Skeletal muscle satellite cell (primary cell): ENCODE measurements around the gene MYLK3.

Source experiments
- H3K27me3 ChIP-seq: 2 replicates; pipeline ENCODE4 v1.7.0; 2013; ENCODE audit warnings: low read length; ENCODE audit not compliant: control insufficient read depth, insufficient read depth
- H3K36me3 ChIP-seq: 2 replicates; pipeline ENCODE4 v1.7.0; 2013; ENCODE audit warnings: mild to moderate bottlenecking, control low read depth, low read length; ENCODE audit not compliant: insufficient read depth
- H3K4me1 ChIP-seq: 2 replicates; pipeline ENCODE4 v1.7.0; 2013; ENCODE audit warnings: low read length; ENCODE audit not compliant: control insufficient read depth, insufficient read depth
- H3K4me2 ChIP-seq: 2 replicates; pipeline ENCODE4 v1.7.0; 2013; ENCODE audit warnings: mild to moderate bottlenecking, low read length
- H3K4me3 ChIP-seq: 2 replicates; pipeline ENCODE4 v1.7.0; 2013; ENCODE audit warnings: low read length
- H3K9ac ChIP-seq: 2 replicates; pipeline ENCODE4 v1.7.0; 2013; ENCODE audit warnings: mild to moderate bottlenecking, low read depth, low read length, moderate library complexity
- H3K9me3 ChIP-seq: replicated peaks from 2 replicates; pipeline ENCODE4 v1.7.0; 2013; ENCODE audit warnings: mild to moderate bottlenecking, control low read depth, low read length

Gene MYLK3

DNA sequence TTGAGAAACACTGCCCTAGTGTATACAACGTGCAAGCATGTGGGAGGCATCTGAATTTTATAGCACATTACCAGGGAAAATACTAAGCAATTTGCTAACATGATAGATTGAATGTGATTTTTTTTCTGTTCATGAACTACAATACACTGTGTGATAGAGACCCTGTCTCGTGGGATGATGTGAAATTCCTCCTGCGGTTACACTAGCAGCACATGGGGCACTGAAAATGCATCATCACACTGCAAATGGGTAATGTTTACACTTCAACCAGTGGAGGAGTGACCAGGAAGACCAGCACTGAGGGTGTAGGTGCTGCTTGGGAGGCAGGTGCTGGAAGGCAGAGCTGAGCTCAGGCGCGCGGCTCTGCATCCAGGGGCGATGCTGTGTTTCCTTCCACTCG, 29.9 kb downstream of the MYLK3 start:
- Histone ChIP-seq H3K9me3 (no peaks in the 10 kb centered on the region), H3K9ac (no peak overlapping the region), H3K4me1 (no peaks in the 10 kb centered on the region), H3K27me3 (no peaks in the 10 kb centered on the region), H3K4me3 (no peak overlapping the region), H3K36me3 (no peaks in the 10 kb centered on the region), H3K4me2 (no peak overlapping the region)

DNA sequence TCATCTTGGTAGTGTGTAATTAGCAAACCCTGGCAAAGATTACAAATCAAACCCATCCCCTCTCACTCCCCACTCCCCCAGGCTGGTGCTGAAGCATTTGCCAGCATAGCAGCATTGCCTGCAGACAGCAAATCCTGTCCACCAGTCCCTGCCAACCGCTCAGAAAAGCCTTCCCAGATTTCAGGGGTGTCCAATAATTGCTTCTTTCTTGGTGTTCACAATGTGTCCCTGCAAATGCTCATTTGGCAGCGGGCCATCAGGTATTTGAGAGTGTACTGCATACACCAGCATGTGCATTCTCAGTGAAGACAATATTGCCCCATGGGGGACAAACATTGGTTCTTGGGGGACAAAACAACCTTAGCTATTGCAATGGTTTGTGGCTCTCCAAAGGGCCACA, 30.5 kb downstream of the MYLK3 start:
- Histone ChIP-seq H3K9ac (no peak overlapping the region), H3K9me3 (no peaks in the 10 kb centered on the region), H3K4me1 (no peaks in the 10 kb centered on the region), H3K36me3 (no peaks in the 10 kb centered on the region), H3K4me3 (no peak overlapping the region), H3K27me3 (no peaks in the 10 kb centered on the region), H3K4me2 (no peak overlapping the region)

DNA sequence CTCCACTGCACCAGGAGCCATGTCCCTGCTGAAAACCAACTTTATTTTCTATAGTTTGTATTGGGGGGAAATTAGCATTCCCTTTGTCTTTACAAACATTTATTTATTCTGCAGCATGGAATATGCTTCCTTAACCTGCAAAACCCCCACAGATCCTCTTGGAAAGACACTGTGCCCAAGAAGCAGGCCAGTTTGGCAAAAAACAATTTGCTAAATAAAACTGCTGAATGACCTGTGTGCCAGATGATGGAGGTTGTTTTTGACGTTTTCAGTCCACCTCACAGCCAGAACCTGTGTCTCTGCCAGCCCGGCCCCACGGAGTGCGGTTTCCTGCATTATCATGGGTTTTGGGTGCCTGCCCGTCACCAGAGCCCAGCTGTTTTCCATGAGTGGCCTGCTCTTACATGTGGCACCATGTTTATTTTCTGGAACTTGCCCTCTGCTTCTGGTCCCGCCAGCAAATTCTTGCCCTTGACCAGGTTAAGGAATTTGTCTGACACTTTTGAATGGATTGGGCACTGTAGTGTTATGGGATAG, 32.3 kb downstream of the MYLK3 start:
- Histone ChIP-seq H3K4me2 (no peak overlapping the region), H3K4me1 (no peaks in the 10 kb centered on the region), H3K9me3 (no peaks in the 10 kb centered on the region), H3K27me3 (no peaks in the 10 kb centered on the region), H3K9ac (no peak overlapping the region), H3K36me3 (no peaks in the 10 kb centered on the region), H3K4me3 (no peak overlapping the region)

- H3K9me3 ChIP-seq, result no peaks in the 10 kb centered on the region
- H3K4me2 ChIP-seq, result no peak overlapping the region
- no peaks in the 10 kb centered on the region for H3K36me3 ChIP-seq
- H3K4me1 ChIP-seq, result no peaks in the 10 kb centered on the region
- no peak overlapping the region for H3K9ac ChIP-seq
- H3K4me3 ChIP-seq, result no peak overlapping the region
- H3K27me3 ChIP-seq, result no peaks in the 10 kb centered on the region
Measured at GRCh38 chr16:46714797-46715591, 33.1 kb downstream of the MYLK3 start.

DNA sequence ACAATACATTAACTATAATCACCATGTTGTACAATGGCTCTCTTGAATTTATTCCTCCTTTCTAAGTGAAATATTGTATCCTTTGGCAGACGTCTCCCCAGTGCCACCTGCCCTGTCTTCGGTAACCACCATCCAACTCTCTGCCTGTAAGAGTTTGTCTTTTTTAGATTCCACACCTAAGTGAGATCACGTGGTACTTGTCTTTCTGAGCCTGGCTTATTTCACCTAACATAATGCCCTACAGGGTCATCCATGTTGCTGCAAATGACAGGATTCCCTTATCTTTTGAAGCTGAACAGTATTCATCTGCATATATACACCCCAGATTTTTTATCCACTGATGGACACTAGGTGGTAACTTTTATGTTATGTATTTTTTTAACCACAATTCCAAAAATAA, 34.5 kb downstream of the MYLK3 start:
- Histone ChIP-seq H3K9me3 (no peaks in the 10 kb centered on the region), H3K4me2 (no peak overlapping the region)

DNA sequence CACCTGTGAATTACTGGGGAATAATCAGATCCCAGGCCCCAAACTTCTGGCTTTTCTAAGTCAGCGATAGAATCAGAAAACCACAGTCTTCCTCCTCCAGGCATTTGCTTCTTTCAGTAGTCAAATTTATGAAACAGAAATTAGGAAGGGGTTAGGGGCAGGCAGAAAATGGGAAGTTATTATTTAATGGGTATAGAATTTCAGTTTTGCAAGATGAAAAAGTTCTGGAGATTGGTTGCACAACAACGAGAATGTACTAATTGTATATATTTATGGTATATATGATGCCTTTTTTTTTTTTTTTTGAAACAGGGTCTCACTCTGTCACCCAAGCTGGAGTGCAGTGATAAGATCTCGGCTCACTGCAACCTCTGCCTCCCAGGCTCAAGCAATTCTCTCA, 35.2 kb downstream of the MYLK3 start:
- Histone ChIP-seq H3K4me2 (no peak overlapping the region), H3K9me3 (no peaks in the 10 kb centered on the region), H3K4me3 (no peak overlapping the region), H3K27me3 (no peaks in the 10 kb centered on the region), H3K36me3 (no peaks in the 10 kb centered on the region), H3K9ac (no peak overlapping the region), H3K4me1 (no peaks in the 10 kb centered on the region)

More for the DNA sequence above, 34.5 kb downstream of the MYLK3 start:
- H3K36me3 ChIP-seq, result no peaks in the 10 kb centered on the region
- H3K4me1 ChIP-seq, result no peaks in the 10 kb centered on the region
- no peaks in the 10 kb centered on the region for H3K27me3 ChIP-seq
- no peak overlapping the region for H3K4me3 ChIP-seq
- no peak overlapping the region for H3K9ac ChIP-seq

GRCh38 chr16:46711106-46712058, 36.8 kb downstream of the MYLK3 start:
- no peak overlapping the region for H3K9ac ChIP-seq
- H3K4me2 ChIP-seq, result no peak overlapping the region
- no peak overlapping the region for H3K4me3 ChIP-seq
- no peaks in the 10 kb centered on the region for H3K4me1 ChIP-seq
- no peaks in the 10 kb centered on the region for H3K27me3 ChIP-seq
- H3K36me3 ChIP-seq, result no peaks in the 10 kb centered on the region
- H3K9me3 ChIP-seq, result no peaks in the 10 kb centered on the region

DNA sequence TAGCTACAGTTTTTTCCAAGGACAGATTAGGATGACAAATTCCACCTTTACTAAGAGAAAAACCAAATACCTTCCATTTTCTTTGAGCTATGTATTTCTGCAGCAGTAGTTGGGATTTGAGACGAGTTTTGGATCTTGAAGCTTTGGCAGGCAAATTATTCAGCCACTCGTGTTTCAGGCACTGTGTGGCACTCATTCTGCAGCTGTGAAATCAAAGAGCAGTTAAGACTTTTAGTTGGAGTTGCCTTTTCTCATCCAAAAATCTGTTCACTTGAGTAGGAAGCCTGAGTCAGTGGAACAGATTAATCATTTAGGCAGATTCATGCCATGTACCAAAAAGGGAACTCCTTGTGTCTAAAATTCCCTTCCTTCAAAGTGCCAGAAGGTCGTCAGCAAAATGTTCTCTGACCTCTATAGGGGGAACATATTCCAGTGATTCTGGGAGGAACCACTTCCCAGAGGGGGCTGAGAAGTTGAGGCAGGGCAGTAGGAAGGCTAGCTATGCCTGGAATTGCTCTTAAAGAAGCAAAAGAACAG, 38.6 kb downstream of the MYLK3 start:
- no peaks in the 10 kb centered on the region for H3K36me3 ChIP-seq
- H3K4me3 ChIP-seq, result no peak overlapping the region
- H3K4me1 ChIP-seq, result no peaks in the 10 kb centered on the region
- H3K9me3 ChIP-seq, result no peaks in the 10 kb centered on the region
- no peak overlapping the region for H3K4me2 ChIP-seq
- no peak overlapping the region for H3K9ac ChIP-seq
- no peaks in the 10 kb centered on the region for H3K27me3 ChIP-seq

DNA sequence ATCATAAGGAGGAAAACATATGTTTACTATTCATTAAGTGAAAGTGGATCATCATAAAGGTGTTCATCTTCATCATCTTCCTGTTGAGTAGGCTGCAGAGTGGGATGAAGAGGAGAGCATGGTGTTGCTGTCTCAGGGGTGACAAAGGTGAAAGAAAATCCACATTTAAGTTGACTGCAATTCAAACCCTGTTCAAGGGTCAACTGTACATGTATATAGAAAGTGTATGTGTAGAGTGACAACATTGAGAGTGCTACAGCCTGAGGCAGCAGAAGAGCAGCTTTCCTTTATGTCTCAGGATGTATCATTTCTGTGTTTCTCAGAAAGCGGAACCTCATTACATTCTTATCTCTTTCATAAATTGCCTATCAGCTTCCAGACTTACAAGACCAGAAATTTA, 41.5 kb downstream of the MYLK3 start:
- Histone ChIP-seq H3K4me2 (no peak overlapping the region), H3K27me3 (no peaks in the 10 kb centered on the region), H3K9me3 (no peaks in the 10 kb centered on the region), H3K36me3 (no peaks in the 10 kb centered on the region), H3K9ac (no peak overlapping the region), H3K4me3 (no peak overlapping the region), H3K4me1 (no peaks in the 10 kb centered on the region)

- no peaks in the 10 kb centered on the region for H3K27me3 ChIP-seq
- H3K9me3 ChIP-seq, result no peaks in the 10 kb centered on the region
- no peak overlapping the region for H3K4me2 ChIP-seq
- peaks cover 6% of the 10 kb centered on the region for H3K36me3 ChIP-seq
- no peaks in the 10 kb centered on the region for H3K4me1 ChIP-seq
- H3K4me3 ChIP-seq, result no peak overlapping the region
- no peak overlapping the region for H3K9ac ChIP-seq
Measured at GRCh38 chr16:46702030-46702429, 46.1 kb downstream of the MYLK3 start.

DNA sequence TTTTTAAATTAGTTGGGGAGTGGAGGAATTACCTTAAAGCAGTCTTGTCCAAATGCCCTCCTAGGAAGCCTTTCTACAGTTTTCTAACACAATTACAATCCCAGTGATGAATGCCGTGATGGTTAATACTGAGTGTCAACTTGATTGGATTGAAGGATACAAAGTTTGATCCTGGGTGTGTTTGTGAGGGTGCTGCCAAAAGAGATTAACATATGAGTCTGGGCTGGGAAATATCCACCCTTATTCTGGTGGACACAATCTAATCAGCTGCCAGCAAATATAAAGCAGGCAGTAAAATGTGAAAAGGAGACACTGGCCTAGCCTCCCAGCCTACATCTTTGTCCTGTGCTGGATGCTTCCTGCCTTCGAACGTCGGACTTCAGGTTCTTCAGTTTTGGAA, 46.5 kb downstream of the MYLK3 start:
- Histone ChIP-seq H3K4me2 (no peak overlapping the region), H3K27me3 (no peaks in the 10 kb centered on the region), H3K36me3 (peaks cover 7% of the 10 kb centered on the region), H3K9ac (no peak overlapping the region), H3K4me3 (no peak overlapping the region), H3K4me1 (no peaks in the 10 kb centered on the region), H3K9me3 (no peaks in the 10 kb centered on the region)
